HEK293 (cell line): ENCODE measurements around the gene HSF2.

Experiments used
- CTCF ChIA-PET: fragments of 350-600 bp; formaldehyde crosslinking; extraction: SDS; loops from one replicate; lab custom pipeline; 2021; ENCODE audit warnings: antibody characterized with exemption; lab: Yijun Ruan, JAX
- POLR2A ChIA-PET: fragments of 300-600 bp; formaldehyde crosslinking; extraction: SDS; loops from one replicate; lab custom pipeline; 2020; ENCODE audit warnings: antibody characterized with exemption, inconsistent platforms; lab: Yijun Ruan, JAX
- H3K27ac ChIP-seq: fragments of 200-500 bp; sonication (Bioruptor generic); 2 replicates; pipeline ENCODE4 v1.5.1; 2014; ENCODE audit warnings: low read depth, low read length, control low read depth, inconsistent platforms; ENCODE audit errors: extremely low read depth
- H3K36me3 ChIP-seq, 2 experiments: fragments of 200-500 bp in 1 of 2; sonication (Bioruptor generic) in 1 of 2; 1 replicate in 1 of 2; 2 replicates in 1 of 2; pipeline ENCODE4 v1.5.1; 2014 to 2017; ENCODE audit warnings: inconsistent platforms in 2 of 2, low read length in 2 of 2; ENCODE audit not compliant: control insufficient read depth in 2 of 2, insufficient read depth in 1 of 2
- H3K4me1 ChIP-seq: fragments of 200-500 bp; sonication (Bioruptor generic); 2 replicates; pipeline ENCODE4 v1.5.1; 2014; ENCODE audit warnings: mild to moderate bottlenecking, low read length, inconsistent platforms; ENCODE audit not compliant: control insufficient read depth, insufficient read depth
- H3K4me3 ChIP-seq: 2 replicates; pipeline ENCODE4 v1.5.1; 2011; ENCODE audit warnings: low read depth, mild to moderate bottlenecking, control low read depth, low read length, moderate library complexity
- H3K9me3 ChIP-seq: fragments of 200-500 bp; sonication (Bioruptor generic); 2 replicates; pipeline ENCODE4 v1.5.1; 2014; ENCODE audit warnings: low read depth, low read length, inconsistent platforms; ENCODE audit not compliant: control insufficient read depth, insufficient read depth
- INSM2 ChIP-seq: fragments of 450-650 bp; formaldehyde crosslinking; IDR thresholded peaks from 2 replicates; pipeline ENCODE4 v1.5.1; 2016; ENCODE audit warnings: missing biosample characterization, missing genetic modification characterization
- PRDM2 ChIP-seq: fragments of 450-650 bp; formaldehyde crosslinking; IDR thresholded peaks from 2 replicates; pipeline ENCODE4 v1.5.1; 2016; ENCODE audit warnings: missing biosample characterization, missing genetic modification characterization, borderline replicate concordance
- SP3 ChIP-seq: fragments of 450-650 bp; formaldehyde crosslinking; IDR thresholded peaks from 2 replicates; pipeline ENCODE4 v1.5.1; 2016; ENCODE audit warnings: missing biosample characterization, missing genetic modification characterization
- SP7 ChIP-seq: fragments of 450-650 bp; formaldehyde crosslinking; IDR thresholded peaks from 2 replicates; pipeline ENCODE4 v1.5.1; 2016; ENCODE audit warnings: missing biosample characterization, missing genetic modification characterization
- ZBTB48 ChIP-seq: fragments of 450-650 bp; formaldehyde crosslinking; IDR thresholded peaks from 2 replicates; pipeline ENCODE4 v1.5.1; 2016; ENCODE audit warnings: missing biosample characterization, missing genetic modification characterization
- ZBTB7A ChIP-seq: fragments of 450-650 bp; formaldehyde crosslinking; IDR thresholded peaks from 2 replicates; pipeline ENCODE4 v1.5.1; 2016; ENCODE audit warnings: low read depth, missing biosample characterization, missing genetic modification characterization
- ZNF274 ChIP-seq, 2 experiments: fragments of 200-500 bp in 1 of 2; fragments of 450-650 bp in 1 of 2; sonication (Bioruptor generic) in 1 of 2; formaldehyde crosslinking in 1 of 2; IDR thresholded peaks; 2 replicates each; pipeline versions ENCODE4 v1.5.1 to v1.6.1; 2014 to 2016; ENCODE audit warnings: borderline replicate concordance in 1 of 2, inconsistent platforms in 1 of 2, low read length in 1 of 2, missing biosample characterization in 1 of 2, missing genetic modification characterization in 1 of 2
- ZNF433 ChIP-seq: fragments of 450-650 bp; formaldehyde crosslinking; IDR thresholded peaks from 2 replicates; pipeline ENCODE4 v1.5.1; 2016; ENCODE audit warnings: missing biosample characterization, missing genetic modification characterization, low read depth
- ZNF624 ChIP-seq: fragments of 450-650 bp; formaldehyde crosslinking; IDR thresholded peaks from 2 replicates; pipeline ENCODE4 v1.5.1; 2017; ENCODE audit warnings: missing biosample characterization, missing genetic modification characterization
- TF ChIP-seq, protein P1 (sequence below): fragments of 450-650 bp; formaldehyde crosslinking; IDR thresholded peaks from 2 replicates; pipeline ENCODE4 v1.5.1; 2017; ENCODE audit warnings: missing biosample characterization, missing genetic modification characterization
- TF ChIP-seq, protein P2 (sequence below): fragments of 450-650 bp; formaldehyde crosslinking; IDR thresholded peaks from 2 replicates; pipeline ENCODE4 v1.5.1; 2016; ENCODE audit warnings: missing biosample characterization, missing genetic modification characterization, low read depth
- TF ChIP-seq, protein P3 (sequence below): fragments of 450-650 bp; formaldehyde crosslinking; IDR thresholded peaks from 2 replicates; pipeline ENCODE4 v1.5.1; 2017; ENCODE audit warnings: missing biosample characterization, mild to moderate bottlenecking, missing genetic modification characterization, moderate library complexity

Gene HSF2

GRCh38 chr6:122385857-122386612 lies 13.4 kb upstream of the HSF2 start:
- Histone ChIP-seq H3K36me3 (no peaks in the 10 kb centered on the region), H3K27ac (no peak overlapping the region), H3K9me3 (no peaks in the 10 kb centered on the region), H3K4me3 (no peak overlapping the region), H3K4me1 (no peaks in the 10 kb centered on the region)
- ChIA-PET POLR2A (no interaction called here), CTCF (interaction anchor here (0.6 to 1.6 kb wide), 3 partner anchors 106 to 565 kb away, joined by 3 to 6 read pairs (median 3); no protein-coding TSS in a partner anchor)
- TF ChIP-seq SP3 (tag by site-specific recombination) (no peak), INSM2 (tag by site-specific recombination) (no peak), ZNF274 (IDR thresholded peaks at IDR 0.05; ENCODE audit: low read length) (no peak), ZNF274 (tag by site-specific recombination; IDR thresholded peaks at IDR 0.05; ENCODE audit: borderline replicate concordance) (no peak), ZNF433 (tag by site-specific recombination) (no peak), SP7 (tag by site-specific recombination) (no peak), PRDM2 (no peak), ZBTB48 (tag by site-specific recombination) (no peak), ZBTB7A (no peak)
- TF ChIP-seq, protein P1, sequence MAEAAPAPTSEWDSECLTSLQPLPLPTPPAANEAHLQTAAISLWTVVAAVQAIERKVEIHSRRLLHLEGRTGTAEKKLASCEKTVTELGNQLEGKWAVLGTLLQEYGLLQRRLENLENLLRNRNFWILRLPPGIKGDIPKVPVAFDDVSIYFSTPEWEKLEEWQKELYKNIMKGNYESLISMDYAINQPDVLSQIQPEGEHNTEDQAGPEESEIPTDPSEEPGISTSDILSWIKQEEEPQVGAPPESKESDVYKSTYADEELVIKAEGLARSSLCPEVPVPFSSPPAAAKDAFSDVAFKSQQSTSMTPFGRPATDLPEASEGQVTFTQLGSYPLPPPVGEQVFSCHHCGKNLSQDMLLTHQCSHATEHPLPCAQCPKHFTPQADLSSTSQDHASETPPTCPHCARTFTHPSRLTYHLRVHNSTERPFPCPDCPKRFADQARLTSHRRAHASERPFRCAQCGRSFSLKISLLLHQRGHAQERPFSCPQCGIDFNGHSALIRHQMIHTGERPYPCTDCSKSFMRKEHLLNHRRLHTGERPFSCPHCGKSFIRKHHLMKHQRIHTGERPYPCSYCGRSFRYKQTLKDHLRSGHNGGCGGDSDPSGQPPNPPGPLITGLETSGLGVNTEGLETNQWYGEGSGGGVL (tag by site-specific recombination) = no peak
- TF ChIP-seq, protein P2, sequence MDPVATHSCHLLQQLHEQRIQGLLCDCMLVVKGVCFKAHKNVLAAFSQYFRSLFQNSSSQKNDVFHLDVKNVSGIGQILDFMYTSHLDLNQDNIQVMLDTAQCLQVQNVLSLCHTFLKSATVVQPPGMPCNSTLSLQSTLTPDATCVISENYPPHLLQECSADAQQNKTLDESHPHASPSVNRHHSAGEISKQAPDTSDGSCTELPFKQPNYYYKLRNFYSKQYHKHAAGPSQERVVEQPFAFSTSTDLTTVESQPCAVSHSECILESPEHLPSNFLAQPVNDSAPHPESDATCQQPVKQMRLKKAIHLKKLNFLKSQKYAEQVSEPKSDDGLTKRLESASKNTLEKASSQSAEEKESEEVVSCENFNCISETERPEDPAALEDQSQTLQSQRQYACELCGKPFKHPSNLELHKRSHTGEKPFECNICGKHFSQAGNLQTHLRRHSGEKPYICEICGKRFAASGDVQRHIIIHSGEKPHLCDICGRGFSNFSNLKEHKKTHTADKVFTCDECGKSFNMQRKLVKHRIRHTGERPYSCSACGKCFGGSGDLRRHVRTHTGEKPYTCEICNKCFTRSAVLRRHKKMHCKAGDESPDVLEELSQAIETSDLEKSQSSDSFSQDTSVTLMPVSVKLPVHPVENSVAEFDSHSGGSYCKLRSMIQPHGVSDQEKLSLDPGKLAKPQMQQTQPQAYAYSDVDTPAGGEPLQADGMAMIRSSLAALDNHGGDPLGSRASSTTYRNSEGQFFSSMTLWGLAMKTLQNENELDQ (tag by site-specific recombination) = no peak

- TF ChIP-seq, protein P3, sequence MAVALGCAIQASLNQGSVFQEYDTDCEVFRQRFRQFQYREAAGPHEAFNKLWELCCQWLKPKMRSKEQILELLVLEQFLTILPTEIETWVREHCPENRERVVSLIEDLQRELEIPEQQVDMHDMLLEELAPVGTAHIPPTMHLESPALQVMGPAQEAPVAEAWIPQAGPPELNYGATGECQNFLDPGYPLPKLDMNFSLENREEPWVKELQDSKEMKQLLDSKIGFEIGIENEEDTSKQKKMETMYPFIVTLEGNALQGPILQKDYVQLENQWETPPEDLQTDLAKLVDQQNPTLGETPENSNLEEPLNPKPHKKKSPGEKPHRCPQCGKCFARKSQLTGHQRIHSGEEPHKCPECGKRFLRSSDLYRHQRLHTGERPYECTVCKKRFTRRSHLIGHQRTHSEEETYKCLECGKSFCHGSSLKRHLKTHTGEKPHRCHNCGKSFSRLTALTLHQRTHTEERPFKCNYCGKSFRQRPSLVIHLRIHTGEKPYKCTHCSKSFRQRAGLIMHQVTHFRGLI (tag by site-specific recombination) = peak; percentile 91
- TF ChIP-seq ZNF624 (tag by site-specific recombination) = no peak
- Histone ChIP-seq H3K4me1 (no peaks in the 10 kb centered on the region), H3K9me3 (no peaks in the 10 kb centered on the region), H3K27ac (no peak overlapping the region), H3K36me3 (no peaks in the 10 kb centered on the region), H3K4me3 (no peak overlapping the region)
- ChIA-PET POLR2A (no interaction called here), CTCF (interaction anchor here (0.6 kb wide), 1 partner anchor 355 kb away, joined by 3 read pairs; no protein-coding TSS in a partner anchor)
Measured at GRCh38 chr6:122388945-122389344, 10.5 kb upstream of the HSF2 start.
